HG02970 (cell line): ENCODE data around the gene QSOX2.

Experiments
- ATAC-seq: cut with Tn5 transposase; IDR thresholded peaks from one replicate; pipeline ENCODE4 v1.9.1; 2021; ENCODE audit warnings: mild to moderate bottlenecking, moderate library complexity, moderate number of reproducible peaks; ENCODE audit not compliant: unreplicated experiment, low FRiP score

The QSOX2 gene

DNA sequence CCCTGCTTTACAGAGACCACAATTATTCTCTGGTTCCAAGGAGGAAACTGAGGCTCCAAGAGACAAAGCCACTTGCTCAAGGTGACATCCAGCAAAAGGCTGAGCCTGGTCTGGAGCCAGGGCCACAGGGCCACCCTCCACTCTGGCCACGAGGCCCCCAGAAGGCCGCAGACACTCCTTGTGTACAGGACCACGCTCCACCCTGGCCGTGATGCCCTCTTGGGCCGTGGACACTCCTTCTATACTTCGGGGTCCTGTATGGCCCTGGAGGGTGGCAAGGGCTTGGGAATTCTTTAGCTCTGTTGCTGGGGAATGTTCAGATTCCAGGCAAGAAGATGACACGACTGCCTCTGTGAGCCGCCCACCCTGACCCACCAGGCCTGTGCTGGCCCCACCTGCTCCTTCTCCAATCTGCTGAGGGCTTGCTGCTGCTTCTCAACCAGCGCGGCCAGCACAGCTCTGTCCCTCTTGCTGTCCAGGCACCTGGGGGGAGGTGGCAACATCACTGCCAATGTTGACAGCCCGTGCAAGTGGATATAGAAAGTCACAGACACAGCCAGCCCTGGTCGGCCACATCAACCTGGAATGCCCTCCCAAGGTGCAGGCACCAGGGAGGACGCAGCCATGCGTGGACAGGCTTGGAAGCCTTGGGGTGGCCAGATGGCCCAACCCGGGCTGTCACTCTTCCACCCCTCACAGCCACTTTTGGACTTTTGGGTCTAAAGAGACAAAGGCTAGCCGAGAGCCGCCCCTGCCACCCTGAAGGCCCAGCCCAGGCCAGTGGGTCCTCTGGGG lies 20.1 kb upstream of the QSOX2 start:
- ATAC-seq: no peak

GRCh38 chr9:136264441-136265405 lies 19.1 kb upstream of the QSOX2 start:
- ATAC-seq: no peak

DNA sequence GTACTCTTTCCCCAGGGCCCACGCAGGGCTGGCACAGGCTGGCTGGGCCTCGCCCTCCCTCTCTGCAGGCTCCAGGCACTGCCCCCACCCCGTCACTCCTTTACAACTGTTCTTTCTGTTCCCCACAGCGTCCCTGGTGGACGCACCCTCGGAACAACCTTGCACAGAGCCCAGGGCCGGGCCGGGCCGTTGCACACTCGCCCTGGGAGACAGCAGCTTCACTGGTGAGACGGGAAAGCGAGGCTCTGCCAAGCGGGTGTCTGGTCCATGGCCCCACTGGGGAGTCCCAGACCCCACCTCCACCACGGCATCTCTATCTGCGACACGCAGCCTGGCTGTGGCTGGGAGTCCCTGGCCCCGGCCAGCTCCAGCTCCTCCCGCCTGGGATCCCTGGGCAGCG lies 18.4 kb upstream of the QSOX2 start:
- ATAC-seq: no peak

- ATAC-seq: no peak
Measured at GRCh38 chr9:136262671-136263178, 17.1 kb upstream of the QSOX2 start.

DNA sequence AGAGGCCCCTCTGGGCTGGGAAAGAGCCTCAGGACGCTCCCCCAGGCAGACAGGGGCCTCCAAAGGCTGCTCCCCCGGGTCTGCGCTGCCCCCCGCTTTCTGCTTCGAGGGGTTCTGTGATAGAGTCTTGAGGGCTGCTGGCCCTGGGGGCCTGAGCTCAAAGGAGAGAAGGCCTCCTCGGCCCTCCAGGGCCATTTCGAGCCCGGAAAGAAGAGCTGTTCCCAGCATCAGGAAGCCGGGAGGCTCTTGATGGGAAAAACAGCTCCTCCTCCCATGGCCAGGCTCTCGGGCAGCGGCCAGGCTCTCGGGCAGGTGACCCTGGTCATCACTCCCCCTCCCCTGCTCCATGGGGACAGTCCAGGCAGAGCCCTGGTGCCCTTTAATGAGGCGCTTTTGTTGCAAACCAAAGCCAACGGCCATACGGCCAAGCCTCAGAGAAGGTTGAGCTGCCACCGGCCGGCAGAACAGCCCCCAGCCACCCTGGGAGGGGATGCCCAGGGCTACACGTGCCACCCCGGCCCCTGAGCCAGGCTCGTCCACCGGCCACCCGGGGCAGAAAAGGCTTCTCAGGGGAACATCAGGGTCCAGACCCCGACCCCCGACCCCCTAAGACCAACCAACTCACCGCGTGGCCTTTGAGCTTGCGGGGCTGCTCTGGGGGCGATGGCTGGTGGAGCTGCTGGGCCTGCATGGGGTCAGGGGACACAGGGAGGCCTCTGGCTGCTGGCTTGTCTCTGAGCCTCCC lies 16.2 kb upstream of the QSOX2 start:
- ATAC-seq: no peak

DNA sequence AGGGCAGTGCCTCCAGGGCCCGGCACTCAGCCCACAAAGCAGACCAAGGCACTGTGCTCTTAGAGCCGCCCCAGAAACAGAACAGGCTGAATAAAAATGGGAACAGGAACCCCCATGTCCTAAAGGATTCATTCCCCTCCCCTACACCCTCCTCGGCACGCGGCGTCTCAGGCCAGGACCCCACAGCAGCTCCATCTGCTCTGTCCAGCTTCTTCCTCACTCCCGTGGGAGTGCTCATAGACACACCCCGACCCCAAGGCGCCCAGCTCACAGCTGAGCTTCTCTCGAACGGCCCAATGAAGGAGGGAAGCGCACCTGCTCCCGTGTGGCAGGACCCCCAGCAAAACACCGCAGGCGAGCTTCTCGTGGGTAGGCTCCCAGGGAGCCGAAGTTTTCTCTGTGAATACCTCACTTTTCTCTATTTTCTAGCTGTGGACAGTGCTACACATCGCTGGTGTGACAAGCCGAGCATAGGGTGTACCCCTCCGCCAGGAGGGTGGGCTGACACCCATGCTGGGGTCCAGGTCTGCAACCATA lies 15.4 kb upstream of the QSOX2 start:
- no peak for ATAC-seq

- ATAC-seq: no peak
Measured at GRCh38 chr9:136260521-136260920, 14.9 kb upstream of the QSOX2 start.

GRCh38 chr9:136259836-136260235 lies 14.2 kb upstream of the QSOX2 start:
- no peak for ATAC-seq

DNA sequence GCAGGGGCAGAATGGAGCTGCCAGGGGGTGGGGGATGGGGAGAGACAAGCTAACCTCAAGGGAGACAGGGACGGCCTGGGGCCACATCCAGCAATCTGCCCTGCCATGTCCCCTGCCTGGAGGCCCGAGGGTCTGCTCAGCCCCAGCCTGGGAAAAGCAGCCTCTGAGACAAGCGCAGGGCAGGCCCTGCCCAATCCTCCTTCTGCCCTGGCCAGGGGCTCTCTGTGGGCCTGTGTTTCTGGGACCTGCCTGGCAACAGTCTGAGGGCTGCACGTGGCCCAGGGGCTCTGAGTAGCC lies 13.9 kb upstream of the QSOX2 start:
- no peak for ATAC-seq

- no peak for ATAC-seq
Measured at GRCh38 chr9:136258786-136259516, 13.3 kb upstream of the QSOX2 start.

DNA sequence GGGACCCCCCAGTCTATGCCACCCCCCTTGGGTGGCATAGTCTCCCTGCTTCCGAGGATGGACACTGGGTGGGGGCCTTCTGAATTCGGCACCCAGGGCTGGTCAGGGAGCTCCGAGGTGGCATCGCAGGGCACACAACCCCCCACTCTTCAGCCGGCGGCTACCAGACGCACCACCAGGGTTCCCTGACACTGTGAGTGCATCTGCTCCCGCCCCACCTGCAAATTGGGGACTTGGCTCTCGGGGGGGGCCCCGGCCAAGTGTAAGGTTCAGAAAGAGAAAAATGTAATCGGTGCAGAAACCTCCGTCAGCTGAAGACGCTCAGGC lies 12.7 kb upstream of the QSOX2 start:
- no peak for ATAC-seq

GRCh38 chr9:136257381-136258298 lies 12.0 kb upstream of the QSOX2 start:
- ATAC-seq: no peak

DNA sequence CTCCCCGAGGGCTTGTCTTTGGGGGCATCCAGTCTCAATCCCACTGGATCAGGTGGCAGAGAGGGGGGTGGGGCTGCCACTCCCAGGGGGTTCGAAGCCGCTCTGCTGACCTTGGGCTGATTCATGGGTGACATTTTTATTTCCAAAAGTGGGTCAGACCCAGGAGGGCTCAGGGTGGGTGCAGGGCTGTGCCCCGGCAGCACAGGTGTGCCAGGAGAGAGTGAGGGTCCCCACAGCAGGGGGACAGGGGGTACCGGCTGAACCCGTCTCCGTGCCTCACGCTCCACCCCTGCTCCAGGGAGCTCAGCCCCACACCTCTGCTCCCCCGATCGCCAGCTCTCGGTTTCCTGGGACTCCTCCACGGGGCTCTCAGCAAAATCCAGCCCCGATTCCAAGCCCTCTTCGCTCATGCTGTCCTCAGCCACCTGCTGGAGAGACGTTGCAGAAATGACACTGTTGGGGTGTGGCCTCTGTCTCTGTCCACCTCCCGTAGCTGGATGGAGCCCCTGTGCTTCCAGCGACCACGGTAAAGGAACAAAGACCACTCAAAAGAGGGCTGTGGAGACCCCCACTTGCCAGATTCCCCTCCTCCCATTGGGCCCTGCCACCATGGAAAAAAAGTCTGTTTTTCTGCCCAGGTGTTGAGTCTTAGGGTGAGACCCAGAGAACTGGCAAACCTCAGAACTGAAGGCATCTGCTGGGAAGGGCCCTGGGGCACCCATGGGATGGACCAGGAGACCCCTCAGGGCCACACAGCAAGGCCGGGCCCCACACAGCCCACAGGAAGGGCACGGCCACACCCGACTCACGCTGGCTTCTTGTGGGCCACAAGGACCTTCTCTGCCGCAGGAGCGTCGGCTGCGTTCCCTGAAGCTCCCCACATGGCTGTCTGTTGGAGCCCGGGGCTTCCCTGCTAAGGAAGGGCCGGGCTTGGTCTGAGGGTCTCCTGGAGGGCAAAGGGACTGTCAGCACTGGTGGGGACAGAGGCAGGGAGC lies 10.6 kb upstream of the QSOX2 start:
- ATAC-seq: no peak

DNA sequence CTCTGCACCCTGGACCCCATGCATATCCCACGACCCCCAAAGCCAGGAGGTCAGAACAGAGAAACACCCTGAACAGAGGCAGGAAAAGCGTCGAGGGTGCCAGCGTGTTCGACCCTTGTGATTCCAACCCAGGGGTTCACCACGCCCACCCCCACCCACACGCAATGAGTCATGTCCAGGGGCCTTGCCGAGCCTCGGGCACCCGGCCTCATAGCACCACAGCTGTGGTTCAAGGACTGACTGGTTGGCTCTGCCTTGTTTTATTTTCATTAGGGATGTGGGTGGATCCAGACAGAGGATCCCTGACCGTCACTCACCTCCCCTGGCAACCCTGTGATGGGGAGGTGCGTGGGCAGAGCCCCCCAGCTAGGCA lies 9.5 kb upstream of the QSOX2 start:
- ATAC-seq: no peak

DNA sequence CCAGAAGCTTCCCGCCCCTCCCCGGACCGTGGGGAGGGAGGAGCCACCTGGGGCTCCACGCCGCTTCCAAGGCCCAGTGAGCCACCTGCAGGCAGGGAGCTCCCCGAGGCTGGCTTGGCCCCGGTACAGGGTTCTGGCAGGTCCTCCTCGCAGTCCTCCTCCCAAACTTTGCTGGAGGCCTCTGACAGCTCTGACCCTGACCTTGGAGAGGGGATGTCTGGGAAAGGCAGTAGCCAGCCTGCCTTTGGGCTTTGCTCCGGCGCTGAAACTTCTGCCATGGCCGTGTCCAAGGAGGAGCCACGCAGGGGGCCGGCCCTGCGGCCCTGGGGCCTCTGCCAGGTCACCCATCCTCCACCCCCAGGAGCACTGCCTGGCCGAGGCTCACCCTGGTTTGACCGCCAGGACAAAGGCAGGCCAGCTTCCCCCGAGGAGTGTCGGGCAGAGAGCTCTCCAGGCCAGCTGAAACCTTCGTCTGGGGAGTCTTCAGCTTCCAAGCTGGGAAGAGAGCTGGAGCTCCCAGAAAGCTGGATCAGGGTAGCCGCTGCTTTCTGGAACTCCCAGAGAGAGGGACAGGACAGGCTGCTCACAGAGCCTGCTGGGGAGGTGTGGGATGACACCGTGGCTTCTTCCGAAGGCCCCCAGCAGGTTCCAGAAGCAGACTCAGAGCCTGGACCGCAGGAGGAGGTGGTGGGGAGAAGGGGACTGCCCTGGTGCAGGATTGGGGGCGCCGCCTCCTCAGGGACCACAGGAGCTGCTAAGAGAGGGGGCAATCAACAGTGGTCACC lies 9.0 kb upstream of the QSOX2 start:
- ATAC-seq: no peak

- no peak for ATAC-seq
Measured at GRCh38 chr9:136253246-136254130, 7.9 kb upstream of the QSOX2 start.
